Heart left ventricle (tissue), 16 donors: ENCODE data around the gene KDSR. TPM values are rescaled to one million over a fixed set of nuclear protein-coding genes. Genes with fewer than 3 reads are reported as not detected.

Experiments used
- ATAC-seq, 4 donors: fragments of 200-7000 bp; cut with Tn5 transposase; one replicate each; pipeline ENCODE4 v1.9.1; 2020 to 2022; ENCODE audit warnings: moderate library complexity in 4 of 4, mild to moderate bottlenecking in 3 of 4, moderate number of reproducible peaks in 1 of 4
- DNase-seq, 5 donors: peaks; one replicate each; pipeline ENCODE4 v3.0.0-alpha.2; 2020
- H3K27ac ChIP-seq, 12 donors: fragments of 200-600 bp; sonication (generic) in 4 of 12; one replicate each; pipeline versions ENCODE4 v1.5.0 to v1.8.0; 2016 to 2022; ENCODE audit warnings: mild to moderate bottlenecking in 2 of 12
- H3K27me3 ChIP-seq, 9 donors: fragments of 200-600 bp; sonication (generic) in 2 of 9; one replicate each; pipeline versions ENCODE4 v1.5.1 to v1.8.0; 2016 to 2022; ENCODE audit warnings: mild to moderate bottlenecking in 3 of 9
- H3K36me3 ChIP-seq, 9 donors: fragments of 200-600 bp; sonication (generic) in 2 of 9; one replicate each; pipeline versions ENCODE4 v1.5.0 to v1.8.0; 2018 to 2022; ENCODE audit warnings: mild to moderate bottlenecking in 2 of 9
- H3K4me1 ChIP-seq, 12 donors: fragments of 200-600 bp; sonication (generic) in 4 of 12; one replicate each; pipeline versions ENCODE4 v1.5.0 to v1.8.0; 2016 to 2022; ENCODE audit warnings: mild to moderate bottlenecking in 3 of 12
- H3K4me3 ChIP-seq, 12 donors: fragments of 200-600 bp; sonication (generic) in 4 of 12; one replicate each; pipeline versions ENCODE4 v1.5.0 to v1.8.0; 2017 to 2022; ENCODE audit warnings: mild to moderate bottlenecking in 9 of 12, moderate library complexity in 4 of 12
- H3K9me3 ChIP-seq, 12 donors: fragments of 200-600 bp; sonication (generic) in 4 of 12; one replicate each; pipeline versions ENCODE4 v1.5.0 to v1.8.0; 2016 to 2022; ENCODE audit warnings: mild to moderate bottlenecking in 1 of 12
- POLR2A ChIP-seq, 2 donors: fragments of 450-650 bp; IDR thresholded peaks; one replicate each; pipeline ENCODE4 v1.6.1; 2017; ENCODE audit warnings: antibody characterized with exemption in 2 of 2, mild to moderate bottlenecking in 2 of 2, moderate library complexity in 2 of 2
- WGBS, 4 donors: extraction: QIAGEN DNeasy Blood & Tissue Kit in 2 of 4; methylation state at CpG; one replicate each; pipeline versions ENCODE4 v1.1.5 to v1.1.7; 2013 to 2018; 5-methylcytosine and 5-hydroxymethylcytosine counted together
- intact Hi-C, 10 donors: fragments of 100-400 bp; cut with DNase I; formaldehyde crosslinking; loops; one replicate each; pipeline versions ENCODE4 v1.11.1 to v1.14.2; 2022
- polyA plus RNA-seq, 2 donors: library from polyadenylated mRNA; stranded (reverse); fragments of 200-250 nt; gene quantifications; one replicate each; pipeline ENCODE4 v1.2.3, GENCODE V29; 2013
- total RNA-seq, 9 donors: library from RNA; depleted of rRNA in 2 of 9; stranded (reverse); fragments of >200 nt in 2 of 9; fragmentation: NEBNext Ultra II Directional in 3 of 9; extraction: Animal tissue kit (Norgen Biotek cat#: 25700) in 3 of 9; gene quantifications; one replicate each; pipeline versions ENCODE4 v1.1.0 to v1.2.4, GENCODE V29; 2016 to 2023
- TF ChIP-seq, protein P1 (sequence below), 12 donors: fragments of 200-600 bp; sonication (generic) in 4 of 12; IDR thresholded peaks; one replicate each; pipeline versions ENCODE4 v1.5.0 to v1.8.0; 2018 to 2022; ENCODE audit warnings: antibody characterized with exemption in 12 of 12, mild to moderate bottlenecking in 5 of 12
- donor health status: ischemic (EF 13 %, LVEDD 7.1; RV severe dilation, severe dysfunction).
- donor health status: healthy with polysubstance abuse.
- donor health status: DM: no; HTN: yes; CAD: no.
- donor health status: DM: no; HTN: no; CAD: no.
- donor health status: ischemic (EF 25% LVEDD 6.9; RV normal size, moderate dysfunction).
- donor health status: ischemic (EF 25% LVEDD 5.7; RV mildly dilated, moderate dysfunction).
- donor health status: healthy.
- donor health status: DM: yes; HTN: yes; CAD: no.
- donor health status: ischemic (EF 35%, LVEDD 5.7; RV mildly dilated, moderate dysfunction).
- donor health status: nonischemic (EF 11% LVEDD 7.7; RV severe dilation, severe dysfunction).
- donor health status: DM: yes; HTN: yes; CAD: no.
- donor health status: PGD.
- donor health status: ischemic (EF 29% LVEDD 5.4; RV normal size, mild dysfunction).
- donor health status: nonischemic (EF 23%, LVEDD 6.1; RV moderate dilation, normal function).

KDSR gene
- total and polyA plus RNA-seq, 11 donors, result 10.7 to 45.6 (median 36.5) TPM

DNA sequence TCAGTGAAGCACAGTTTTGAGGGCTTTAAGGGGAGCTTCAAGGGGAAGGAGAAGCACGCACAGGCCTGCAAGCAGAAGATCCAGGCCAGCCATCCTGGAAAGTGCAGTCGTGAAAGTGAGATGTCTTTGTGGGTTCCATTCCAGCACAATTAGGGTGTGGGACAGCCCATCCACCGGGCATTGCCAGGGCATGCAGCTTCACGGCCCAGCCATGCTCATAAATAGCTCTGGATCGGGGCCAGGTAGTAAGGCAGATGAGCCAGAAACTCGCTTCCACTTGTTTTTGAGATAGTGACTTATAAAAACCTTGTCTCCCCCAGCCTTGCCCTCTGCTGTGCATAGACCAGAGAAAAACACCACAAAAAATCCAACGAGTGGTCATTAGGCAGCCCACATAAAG lies 21.0 kb downstream of the KDSR start:
- TF ChIP-seq, protein P1, sequence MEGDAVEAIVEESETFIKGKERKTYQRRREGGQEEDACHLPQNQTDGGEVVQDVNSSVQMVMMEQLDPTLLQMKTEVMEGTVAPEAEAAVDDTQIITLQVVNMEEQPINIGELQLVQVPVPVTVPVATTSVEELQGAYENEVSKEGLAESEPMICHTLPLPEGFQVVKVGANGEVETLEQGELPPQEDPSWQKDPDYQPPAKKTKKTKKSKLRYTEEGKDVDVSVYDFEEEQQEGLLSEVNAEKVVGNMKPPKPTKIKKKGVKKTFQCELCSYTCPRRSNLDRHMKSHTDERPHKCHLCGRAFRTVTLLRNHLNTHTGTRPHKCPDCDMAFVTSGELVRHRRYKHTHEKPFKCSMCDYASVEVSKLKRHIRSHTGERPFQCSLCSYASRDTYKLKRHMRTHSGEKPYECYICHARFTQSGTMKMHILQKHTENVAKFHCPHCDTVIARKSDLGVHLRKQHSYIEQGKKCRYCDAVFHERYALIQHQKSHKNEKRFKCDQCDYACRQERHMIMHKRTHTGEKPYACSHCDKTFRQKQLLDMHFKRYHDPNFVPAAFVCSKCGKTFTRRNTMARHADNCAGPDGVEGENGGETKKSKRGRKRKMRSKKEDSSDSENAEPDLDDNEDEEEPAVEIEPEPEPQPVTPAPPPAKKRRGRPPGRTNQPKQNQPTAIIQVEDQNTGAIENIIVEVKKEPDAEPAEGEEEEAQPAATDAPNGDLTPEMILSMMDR (IDR thresholded peaks at IDR 0.05), result no peak
- no peak for TF ChIP-seq POLR2A (IDR thresholded peaks at IDR 0.05)
- ATAC-seq (peak; percentile 83 to 87 (median 84)), DNase-seq (peak in 4 of 5 donors; percentile 53 to 66 (median 60))
- H3K4me3 ChIP-seq, result no peak overlapping the region
- no peaks in the 10 kb centered on the region for H3K27me3 ChIP-seq
- 40 to 53% (median 51%) methylated on average over 7 of the region's 7 CpGs for WGBS, 4 donors
- H3K9me3 ChIP-seq, result no peaks in the 10 kb centered on the region
- peaks cover 0 to 100% (median 94%) of the 10 kb centered on the region in 9 donors for H3K36me3 ChIP-seq
- H3K27ac ChIP-seq, result peak overlapping the region in 11 of 12 donors; percentile 40 to 81 (median 57)
- intact Hi-C loops, result loop anchor here in 1 of 10 donors (5.0 kb wide), 1 partner anchor 91 kb away; no protein-coding TSS in a partner anchor
- peaks cover 0 to 30% (median 15%) of the 10 kb centered on the region in 12 donors for H3K4me1 ChIP-seq

DNA sequence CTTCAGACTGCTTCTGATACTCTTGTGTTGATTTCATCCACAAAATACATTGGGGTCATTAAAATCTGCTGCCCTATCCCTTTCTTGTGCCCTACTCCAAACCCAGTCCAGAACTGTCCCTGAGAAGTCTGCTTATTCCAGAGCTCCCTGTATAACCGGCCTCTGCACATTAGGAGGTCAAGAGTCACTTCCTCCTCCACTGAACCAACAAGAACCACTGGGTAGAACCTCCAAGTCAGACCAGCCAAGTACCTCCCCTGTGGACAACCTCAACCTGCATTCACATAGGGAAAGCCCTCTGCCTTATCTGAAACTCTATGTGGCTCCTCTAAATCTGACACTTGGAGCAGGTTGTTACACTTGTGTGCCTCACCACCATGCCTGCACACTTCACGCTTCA lies 22.1 kb downstream of the KDSR start:
- 59 to 80% (median 63%) methylated on average over 2 of the region's 2 CpGs for whole genome bisulfite sequencing, 4 donors
- H3K27ac ChIP-seq, result peak overlapping the region in 5 of 12 donors; percentile 11 to 68 (median 56)
- H3K27me3 ChIP-seq, result no peaks in the 10 kb centered on the region
- H3K36me3 ChIP-seq, result peaks cover 0 to 100% (median 94%) of the 10 kb centered on the region in 9 donors
- H3K9me3 ChIP-seq, result no peaks in the 10 kb centered on the region
- intact Hi-C loops, result loop anchor here in 9 of 10 donors (5.0 kb wide), 3 partner anchors 77 to 328 kb away; partner anchors contain the start of gene VPS4B (in 1 of the 9)
- peaks cover 0 to 30% (median 15%) of the 10 kb centered on the region in 12 donors for H3K4me1 ChIP-seq
- H3K4me3 ChIP-seq, result no peak overlapping the region
- DNase-seq (no peak), ATAC-seq (peak in 1 of 4 donors; percentile 5)
- TF ChIP-seq, protein P1 (IDR thresholded peaks at IDR 0.05), result no peak
- no peak for TF ChIP-seq POLR2A (IDR thresholded peaks at IDR 0.05)

DNA sequence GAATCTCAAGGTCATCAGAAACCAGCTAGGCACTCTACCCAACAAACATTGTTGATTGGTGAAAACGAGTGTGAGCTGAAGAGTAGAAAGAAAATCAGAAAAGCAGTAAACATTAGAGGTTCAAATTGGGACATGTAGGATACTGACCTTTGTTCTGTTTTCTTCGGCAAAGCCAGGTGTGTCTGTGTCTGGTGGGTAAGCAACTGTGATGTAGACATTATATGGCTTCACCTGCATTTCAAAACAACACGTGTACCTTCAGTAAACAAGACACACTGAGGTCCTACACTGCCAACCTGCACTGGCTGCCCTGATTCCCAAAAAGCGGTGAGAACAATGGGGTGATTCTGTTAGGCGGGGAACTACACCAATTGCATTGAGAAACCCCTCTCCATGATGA lies 22.7 kb downstream of the KDSR start:
- Histone ChIP-seq H3K4me3 (no peak overlapping the region), H3K27ac (peak overlapping the region in 2 of 12 donors; percentile 11 to 61), H3K27me3 (no peaks in the 10 kb centered on the region), H3K9me3 (no peaks in the 10 kb centered on the region), H3K36me3 (peaks cover 0 to 100% (median 94%) of the 10 kb centered on the region in 9 donors), H3K4me1 (peaks cover 0 to 30% (median 15%) of the 10 kb centered on the region in 12 donors)
- DNase-seq, result no peak
- no peak for ATAC-seq
- WGBS, 4 donors, result 87 to 93% (median 90%) methylated on average over 5 of the region's 5 CpGs
- intact Hi-C loops, result loop anchor here in 8 of 10 donors (5.0 kb wide), 3 partner anchors 78 to 327 kb away; partner anchors contain the start of gene VPS4B (in 1 of the 8)
- TF ChIP-seq, protein P1 (IDR thresholded peaks at IDR 0.05), result no peak
- no peak for TF ChIP-seq POLR2A (IDR thresholded peaks at IDR 0.05)

DNA sequence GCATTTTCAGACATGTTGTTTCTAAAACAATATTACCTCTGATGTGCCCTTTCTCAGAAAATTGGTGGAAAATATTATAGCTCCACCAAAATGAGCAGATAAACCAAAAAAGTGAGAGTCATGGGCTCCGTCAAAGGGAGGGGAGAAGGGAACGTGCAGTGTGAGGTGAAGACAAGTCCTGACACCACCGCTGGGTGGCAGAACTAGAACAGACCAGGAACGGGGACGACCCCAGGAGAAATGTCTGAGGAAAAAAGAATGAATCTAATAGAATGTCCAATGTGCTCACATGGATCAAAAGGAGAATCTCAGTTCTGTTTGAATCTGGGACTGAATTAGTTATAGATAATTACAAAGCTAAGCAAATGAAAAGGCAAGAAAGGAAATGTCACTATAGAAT lies 24.8 kb downstream of the KDSR start:
- Histone ChIP-seq H3K4me1 (peaks cover 0 to 30% (median 15%) of the 10 kb centered on the region in 12 donors), H3K27ac (no peak overlapping the region), H3K9me3 (no peaks in the 10 kb centered on the region), H3K27me3 (no peaks in the 10 kb centered on the region), H3K4me3 (no peak overlapping the region), H3K36me3 (peaks cover 0 to 100% (median 95%) of the 10 kb centered on the region in 9 donors)
- TF ChIP-seq, protein P1 (IDR thresholded peaks at IDR 0.05), result peak; percentile 13 to 65 (median 45)
- TF ChIP-seq POLR2A (IDR thresholded peaks at IDR 0.05), result no peak
- 24 to 39% (median 35%) methylated on average over 5 of the region's 5 CpGs for WGBS, 4 donors
- ATAC-seq (peak in 2 of 4 donors; percentile 49 to 60), DNase-seq (peak in 2 of 5 donors; percentile 38 to 42)
- intact Hi-C loops, result loop anchor here in 9 of 10 donors (1.0 to 5.0 kb wide), 4 partner anchors 80 to 325 kb away; partner anchors contain the start of gene VPS4B (in 1 of the 9)
